K562 (cell line): ENCODE measurements around the gene NANS. TPM values are rescaled to one million over a fixed set of nuclear protein-coding genes. Genes with fewer than 3 reads are reported as not detected.
A peak's percentile ranks its signal among the peaks of the same experiment; 100 is the strongest.

ENCODE experiments used
- CCNT2 ChIP-seq: IDR thresholded peaks from 2 replicates; pipeline ENCODE4 v1.6.1; 2011; ENCODE audit warnings: borderline replicate concordance, low read depth, mild to moderate bottlenecking, moderate library complexity, mixed read lengths, low read length; ENCODE audit not compliant: insufficient read length; ENCODE audit errors: extremely low read depth
- CHD4 ChIP-seq: fragments of 200-600 bp; sonication (generic); IDR thresholded peaks from 3 replicates; pipeline ENCODE4 v1.6.1; 2012; ENCODE audit warnings: low read depth, mild to moderate bottlenecking, mixed read lengths, low read length, inconsistent platforms; ENCODE audit not compliant: insufficient read depth, insufficient replicate concordance, poor library complexity, severe bottlenecking
- E2F1 ChIP-seq: sonication (generic); formaldehyde crosslinking; IDR thresholded peaks from 2 replicates; pipeline ENCODE4 v1.8.1; 2023; ENCODE audit warnings: mild to moderate bottlenecking, missing genetic modification reagents, moderate library complexity
- GATA2 ChIP-seq: sonication (generic); formaldehyde crosslinking; IDR thresholded peaks from 2 replicates; pipeline ENCODE4 v1.4.0; 2020; ENCODE audit warnings: mild to moderate bottlenecking, missing genetic modification reagents
- JUNB ChIP-seq: fragments of 450-650 bp; formaldehyde crosslinking; conservative IDR thresholded peaks from 2 replicates; pipeline ENCODE4 v1.4.0; 2020; ENCODE audit warnings: mild to moderate bottlenecking
- LEF1 ChIP-seq: fragments of 450-650 bp; IDR thresholded peaks from 2 replicates; pipeline ENCODE4 v1.6.1; 2016; ENCODE audit warnings: mild to moderate bottlenecking
- NCOA6 ChIP-seq: fragments of 450-650 bp; IDR thresholded peaks from 2 replicates; pipeline ENCODE4 v1.6.1; 2017; ENCODE audit warnings: mild to moderate bottlenecking
- PKNOX1 ChIP-seq: fragments of 450-650 bp; IDR thresholded peaks from 2 replicates; pipeline ENCODE4 v1.6.1; 2016
- PTTG1 ChIP-seq: fragments of 450-650 bp; IDR thresholded peaks from 2 replicates; pipeline ENCODE4 v1.6.1; 2016; ENCODE audit warnings: low read depth, mild to moderate bottlenecking, missing genetic modification characterization, missing compliant biosample characterization
- XRCC4 ChIP-seq: IDR thresholded peaks from one replicate; pipeline ENCODE4 v1.6.1; 2011; ENCODE audit not compliant: insufficient read depth, insufficient read length; ENCODE audit errors: extremely low read depth
- ZNF318 ChIP-seq, 2 experiments: fragments of 450-650 bp; IDR thresholded peaks; 2 replicates each; pipeline ENCODE4 v1.6.1; 2016; ENCODE audit warnings: mild to moderate bottlenecking in 2 of 2, borderline replicate concordance in 1 of 2, low read depth in 1 of 2, moderate library complexity in 1 of 2
- ZNF586 ChIP-seq: fragments of 450-650 bp; formaldehyde crosslinking; conservative IDR thresholded peaks from 2 replicates; pipeline ENCODE4 v1.4.0; 2020; ENCODE audit warnings: mild to moderate bottlenecking, moderate library complexity
- ZNF785 ChIP-seq: fragments of 250-450 bp; sonication (Bioruptor Pico); IDR thresholded peaks from 2 replicates; pipeline ENCODE4 v1.4.0; 2020; ENCODE audit warnings: mild to moderate bottlenecking
- polyA plus RNA-seq, 8 experiments: library from polyadenylated mRNA; depleted of rRNA in 4 of 8; stranded (reverse) in 5 of 8; unstranded in 3 of 8; fragments of >200 nt; fragmentation: Nextera tagmentation in 2 of 8; fragmentation: Illumina TruSeq in 1 of 8; extraction: Ambion mirVana in 2 of 8; extraction: Trizol in 1 of 8; gene quantifications; 2 replicates each; pipeline versions ENCODE4 v1.2.1 to v1.2.3, GENCODE V29; 2011 to 2014; ENCODE audit warnings: inconsistent platforms in 1 of 8, missing spikeins in 1 of 8
- total RNA-seq, 7 experiments: library from RNA; depleted of rRNA in 6 of 7; stranded (reverse); fragments of >200 nt in 6 of 7; fragmentation: Illumina TruSeq in 2 of 7; extraction: Trizol in 2 of 7; gene quantifications; 2 replicates each; pipeline versions ENCODE4 v1.2.1 to v1.2.3, GENCODE V29; 2011 to 2021; ENCODE audit warnings: low replicate concordance in 1 of 7
- TF ChIP-seq, protein P1 (sequence below): sonication (generic); formaldehyde crosslinking; IDR thresholded peaks from 2 replicates; pipeline ENCODE4 v1.8.0; 2022; ENCODE audit warnings: mild to moderate bottlenecking, missing genetic modification reagents, borderline replicate concordance

The NANS gene
- total and polyA plus RNA-seq, 9 of the 15 experiments (the other 6 are each of a cell fraction or from before 2014, with no cell fraction given): 37.1 to 181 (median 137) TPM

GRCh38 chr9:98057138-98057799, 737 bp downstream of the NANS start (continued):
- no peak for TF ChIP-seq XRCC4
- TF ChIP-seq, protein P1, sequence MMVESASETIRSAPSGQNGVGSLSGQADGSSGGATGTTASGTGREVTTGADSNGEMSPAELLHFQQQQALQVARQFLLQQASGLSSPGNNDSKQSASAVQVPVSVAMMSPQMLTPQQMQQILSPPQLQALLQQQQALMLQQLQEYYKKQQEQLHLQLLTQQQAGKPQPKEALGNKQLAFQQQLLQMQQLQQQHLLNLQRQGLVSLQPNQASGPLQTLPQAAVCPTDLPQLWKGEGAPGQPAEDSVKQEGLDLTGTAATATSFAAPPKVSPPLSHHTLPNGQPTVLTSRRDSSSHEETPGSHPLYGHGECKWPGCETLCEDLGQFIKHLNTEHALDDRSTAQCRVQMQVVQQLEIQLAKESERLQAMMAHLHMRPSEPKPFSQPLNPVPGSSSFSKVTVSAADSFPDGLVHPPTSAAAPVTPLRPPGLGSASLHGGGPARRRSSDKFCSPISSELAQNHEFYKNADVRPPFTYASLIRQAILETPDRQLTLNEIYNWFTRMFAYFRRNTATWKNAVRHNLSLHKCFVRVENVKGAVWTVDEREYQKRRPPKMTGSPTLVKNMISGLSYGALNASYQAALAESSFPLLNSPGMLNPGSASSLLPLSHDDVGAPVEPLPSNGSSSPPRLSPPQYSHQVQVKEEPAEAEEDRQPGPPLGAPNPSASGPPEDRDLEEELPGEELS: no peak
- TF ChIP-seq CCNT2: no peak
- TF ChIP-seq NCOA6: no peak
- 0 out of 2 replicates have a peak, but pooled peaks have one; percentile 15 for TF ChIP-seq GATA2
- TF ChIP-seq LEF1: no peak
- peak; percentile 82 for TF ChIP-seq PKNOX1
- TF ChIP-seq ZNF785 (CRISPR knock-in tag): no peak
- no peak for TF ChIP-seq CHD4
- TF ChIP-seq JUNB (CRISPR knock-in tag): no peak
- 0 out of 4 replicates have a peak, but pooled peaks of 1 of the 2 experiments have one; percentile 27 for TF ChIP-seq ZNF318 (IDR thresholded peaks at IDR 0.05; ENCODE audit: borderline replicate concordance in 1 of 2, low read depth in 1 of 2)
- TF ChIP-seq PTTG1: no peak
- no peak for TF ChIP-seq ZNF586
- 0 out of 2 replicates have a peak, but pooled peaks have one; percentile 9 for TF ChIP-seq E2F1
